CD8-positive, alpha-beta memory T cell (primary cell): ENCODE measurements around the gene PARD3. TPM values are rescaled to one million over a fixed set of nuclear protein-coding genes. Genes with fewer than 3 reads are reported as not detected.
"Not testable (repeated sequence)": the region's sequence is repeated elsewhere in the genome, so short reads cannot be mapped to it uniquely, and the experiment has no call there.

Source experiments
- CTCF ChIA-PET: fragments of 350-600 bp; sonication (Branson Sonifier 250); formaldehyde crosslinking; loops from one replicate; lab custom pipeline; 2021; ENCODE audit warnings: antibody characterized with exemption; lab: Charles Lee
- POLR2A ChIA-PET: fragments of 350-600 bp; sonication (Branson Sonifier 250); formaldehyde crosslinking; loops from one replicate; lab custom pipeline; 2021; ENCODE audit warnings: antibody characterized with exemption; lab: Charles Lee
- DNase-seq, 5 donors: peaks; one replicate each; pipeline versions ENCODE4 v3.0.0 to v3.0.0-alpha.2; 2020 to 2022; ENCODE audit warnings: mixed read lengths in 1 of 5
- H3K27ac ChIP-seq: one replicate; pipeline ENCODE4 v1.7.0; 2013; ENCODE audit warnings: low read depth, mild to moderate bottlenecking, low read length, moderate library complexity
- H3K27me3 ChIP-seq: 2 replicates; pipeline ENCODE4 v1.7.0; 2013; ENCODE audit warnings: low read length, mild to moderate bottlenecking; ENCODE audit not compliant: insufficient read depth, poor library complexity, severe bottlenecking
- H3K36me3 ChIP-seq: 2 replicates; pipeline ENCODE4 v1.7.0; 2013; ENCODE audit warnings: mild to moderate bottlenecking, low read length, moderate library complexity; ENCODE audit not compliant: insufficient read depth
- H3K4me1 ChIP-seq: 2 replicates; pipeline ENCODE4 v1.7.0; 2013; ENCODE audit warnings: mild to moderate bottlenecking, low read length, moderate library complexity; ENCODE audit not compliant: insufficient read depth
- H3K4me3 ChIP-seq: 2 replicates; pipeline ENCODE4 v1.7.0; 2013; ENCODE audit warnings: mild to moderate bottlenecking, low read length
- H3K9me3 ChIP-seq: 2 replicates; pipeline ENCODE4 v1.7.0; 2013; ENCODE audit warnings: mild to moderate bottlenecking, low read length
- H3K27ac Mint-ChIP-seq, 8 donors: one replicate each; pipeline ENCODE4 v1.8.0; 2020 to 2021; ENCODE audit warnings: mixed read lengths in 8 of 8, mild to moderate bottlenecking in 6 of 8, inconsistent platforms in 3 of 8, moderate library complexity in 3 of 8
- H3K27me3 Mint-ChIP-seq, 2 donors: one replicate each; pipeline ENCODE4 v1.8.0; 2020 to 2021; ENCODE audit warnings: mixed read lengths in 2 of 2, mild to moderate bottlenecking in 1 of 2, moderate library complexity in 1 of 2
- H3K36me3 Mint-ChIP-seq, 3 donors: one replicate each; pipeline ENCODE4 v1.8.0; 2020 to 2021; ENCODE audit warnings: mixed read lengths in 3 of 3, inconsistent platforms in 1 of 3, mild to moderate bottlenecking in 1 of 3
- H3K4me1 Mint-ChIP-seq, 3 donors: one replicate each; pipeline ENCODE4 v1.8.0; 2020 to 2021; ENCODE audit warnings: mixed read lengths in 3 of 3, inconsistent platforms in 1 of 3, mild to moderate bottlenecking in 1 of 3
- H3K4me3 Mint-ChIP-seq, 7 donors: one replicate each; pipeline ENCODE4 v1.8.0; 2020 to 2021; ENCODE audit warnings: mixed read lengths in 7 of 7, mild to moderate bottlenecking in 6 of 7, moderate library complexity in 4 of 7, inconsistent platforms in 2 of 7
- H3K9me3 Mint-ChIP-seq, 5 donors: one replicate each; pipeline ENCODE4 v1.8.0; 2020 to 2022; ENCODE audit warnings: mixed read lengths in 5 of 5, mild to moderate bottlenecking in 3 of 5, moderate library complexity in 2 of 5, inconsistent platforms in 1 of 5
- polyA plus RNA-seq: library from polyadenylated mRNA; unstranded; fragments of 300-500 nt; fragmentation: Illumina TruSeq; gene quantifications from one replicate; pipeline ENCODE4 v1.2.3, GENCODE V29; 2021
- total RNA-seq, 2 experiments: library from RNA; stranded (reverse); gene quantifications; one replicate each; pipeline ENCODE4 v1.2.3, GENCODE V29; 2021

The PARD3 gene
- total and polyA plus RNA-seq, 3 experiments from 2014 or later = 0.27 to 0.46 TPM; not detected in 1

- Mint-ChIP-seq H3K27ac (no peak overlapping the region), H3K4me1 (peaks cover 0 to 6% (median 3%) of the 10 kb centered on the region in 3 donors), H3K4me3 (no peak overlapping the region), H3K9me3 (no peaks in the 10 kb centered on the region), H3K27me3 (peaks cover 0 to 4% of the 10 kb centered on the region in 2 donors), H3K36me3 (no peaks in the 10 kb centered on the region)
- Histone ChIP-seq H3K27me3 (no peaks in the 10 kb centered on the region), H3K9me3 (no peaks in the 10 kb centered on the region), H3K27ac (no peak overlapping the region), H3K4me3 (no peak overlapping the region), H3K4me1 (no peaks in the 10 kb centered on the region), H3K36me3 (no peaks in the 10 kb centered on the region)
- DNase-seq = no peak
- ChIA-PET CTCF (no interaction called here), POLR2A (no interaction called here)
Observed at GRCh38 chr10:34702093-34702937, 112.8 kb downstream of the PARD3 start.

DNA sequence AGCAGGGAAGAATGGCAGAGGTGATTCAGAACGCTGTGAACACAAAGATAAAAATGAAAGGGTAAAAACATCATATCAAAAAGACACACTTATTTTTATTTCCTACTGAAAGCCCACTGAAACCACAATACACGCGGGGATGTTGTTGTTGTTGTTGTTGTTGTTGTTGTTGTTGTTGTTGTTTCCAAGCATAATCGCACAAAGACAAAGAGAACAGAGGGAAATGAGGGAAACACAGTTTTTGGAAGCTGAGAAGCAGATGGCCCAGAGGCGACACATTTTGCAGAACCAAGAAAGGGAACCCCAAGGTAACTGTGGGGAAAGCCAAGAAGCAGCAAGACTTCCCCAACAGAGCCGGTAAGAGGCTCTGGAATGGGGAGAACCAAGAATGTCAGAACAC, 113.9 kb downstream of the PARD3 start:
- peaks cover 0 to 6% (median 3%) of the 10 kb centered on the region in 3 donors for H3K4me1 Mint-ChIP-seq

DNA sequence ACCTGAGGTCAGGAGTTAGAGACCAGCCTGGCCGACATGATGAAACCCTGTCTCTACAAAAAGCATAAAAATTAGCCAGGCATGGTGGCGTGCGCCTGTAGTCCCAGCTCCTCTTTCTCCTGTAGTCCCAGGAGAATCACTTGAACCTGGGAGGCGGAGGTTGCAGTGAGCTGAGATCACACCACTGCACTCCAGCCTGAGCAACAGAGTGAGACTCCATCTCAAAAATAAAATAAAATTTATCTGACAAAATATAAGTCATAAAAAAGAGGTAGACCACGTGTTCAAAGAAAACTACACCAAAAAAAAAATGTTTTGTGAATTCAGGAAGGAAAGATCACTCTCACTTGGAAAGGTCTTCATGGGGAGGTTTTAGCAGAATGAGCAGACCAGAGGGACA, 114.3 kb downstream of the PARD3 start:
- POLR2A ChIA-PET, H3K4me1 Mint-ChIP-seq: not testable (repeated sequence)

More for the DNA sequence above, 113.9 kb downstream of the PARD3 start:
- no peaks in the 10 kb centered on the region for H3K9me3 ChIP-seq
- no peaks in the 10 kb centered on the region for H3K36me3 ChIP-seq
- no peak overlapping the region for H3K27ac ChIP-seq
- no peak for DNase-seq
- Mint-ChIP-seq H3K9me3 (no peaks in the 10 kb centered on the region), H3K36me3 (no peaks in the 10 kb centered on the region), H3K27ac (no peak overlapping the region), H3K27me3 (peaks cover 0 to 2% of the 10 kb centered on the region in 2 donors), H3K4me3 (no peak overlapping the region)
- H3K4me3 ChIP-seq = no peak overlapping the region
- ChIA-PET CTCF (no interaction called here), POLR2A (no interaction called here)
- no peaks in the 10 kb centered on the region for H3K4me1 ChIP-seq
- H3K27me3 ChIP-seq = no peaks in the 10 kb centered on the region

GRCh38 chr10:34699904-34700517, 115.1 kb downstream of the PARD3 start:
- Histone ChIP-seq H3K9me3 (no peaks in the 10 kb centered on the region), H3K4me3 (no peak overlapping the region), H3K36me3 (no peaks in the 10 kb centered on the region), H3K4me1 (no peaks in the 10 kb centered on the region), H3K27me3 (no peaks in the 10 kb centered on the region), H3K27ac (no peak overlapping the region)
- H3K9me3 Mint-ChIP-seq = no peaks in the 10 kb centered on the region
- no peaks in the 10 kb centered on the region for H3K4me1 Mint-ChIP-seq
- no peak overlapping the region for H3K27ac Mint-ChIP-seq
- peaks cover 0 to 2% of the 10 kb centered on the region in 2 donors for H3K27me3 Mint-ChIP-seq
- H3K4me3 Mint-ChIP-seq = no peak overlapping the region
- no peak for DNase-seq
- ChIA-PET CTCF (no interaction called here), POLR2A (no interaction called here)
- no peaks in the 10 kb centered on the region for H3K36me3 Mint-ChIP-seq

More for the DNA sequence above, 114.3 kb downstream of the PARD3 start:
- H3K4me3 ChIP-seq, H3K9me3 Mint-ChIP-seq, H3K36me3 ChIP-seq, H3K36me3 Mint-ChIP-seq, H3K27me3 Mint-ChIP-seq, CTCF ChIA-PET, H3K27ac ChIP-seq, H3K27me3 ChIP-seq, DNase-seq, H3K4me3 Mint-ChIP-seq, H3K4me1 ChIP-seq, H3K9me3 ChIP-seq, H3K27ac Mint-ChIP-seq: not testable (repeated sequence)

- Histone ChIP-seq H3K4me3 (no peak overlapping the region), H3K36me3 (no peaks in the 10 kb centered on the region), H3K27me3 (no peaks in the 10 kb centered on the region), H3K9me3 (no peaks in the 10 kb centered on the region), H3K27ac (no peak overlapping the region), H3K4me1 (no peaks in the 10 kb centered on the region)
- ChIA-PET CTCF (no interaction called here), POLR2A (no interaction called here)
- no peaks in the 10 kb centered on the region for H3K36me3 Mint-ChIP-seq
- peaks cover 0 to 2% of the 10 kb centered on the region in 2 donors for H3K27me3 Mint-ChIP-seq
- no peaks in the 10 kb centered on the region for H3K9me3 Mint-ChIP-seq
- DNase-seq = no peak
- no peaks in the 10 kb centered on the region for H3K4me1 Mint-ChIP-seq
- H3K4me3 Mint-ChIP-seq = no peak overlapping the region
- H3K27ac Mint-ChIP-seq = no peak overlapping the region
Observed at GRCh38 chr10:34698979-34699378, 116.1 kb downstream of the PARD3 start.

- Histone ChIP-seq H3K27me3 (no peaks in the 10 kb centered on the region), H3K4me3 (no peak overlapping the region), H3K9me3 (no peaks in the 10 kb centered on the region), H3K27ac (no peak overlapping the region), H3K36me3 (no peaks in the 10 kb centered on the region), H3K4me1 (no peaks in the 10 kb centered on the region)
- Mint-ChIP-seq H3K9me3 (no peaks in the 10 kb centered on the region), H3K27me3 (peaks cover 0 to 2% of the 10 kb centered on the region in 2 donors), H3K4me3 (no peak overlapping the region), H3K36me3 (no peaks in the 10 kb centered on the region), H3K27ac (no peak overlapping the region), H3K4me1 (no peaks in the 10 kb centered on the region)
- DNase-seq = no peak
- POLR2A ChIA-PET = no interaction called here
- CTCF ChIA-PET = no interaction called here
Observed at GRCh38 chr10:34698248-34698831, 116.8 kb downstream of the PARD3 start.

GRCh38 chr10:34697351-34698247, 117.5 kb downstream of the PARD3 start:
- CTCF ChIA-PET = no interaction called here
- Histone ChIP-seq H3K27me3 (no peaks in the 10 kb centered on the region), H3K4me1 (no peaks in the 10 kb centered on the region), H3K27ac (no peak overlapping the region), H3K36me3 (no peaks in the 10 kb centered on the region), H3K4me3 (no peak overlapping the region), H3K9me3 (no peaks in the 10 kb centered on the region)
- peaks cover 0 to 2% of the 10 kb centered on the region in 2 donors for H3K27me3 Mint-ChIP-seq
- H3K4me1 Mint-ChIP-seq = no peaks in the 10 kb centered on the region
- no peak overlapping the region for H3K4me3 Mint-ChIP-seq
- no peaks in the 10 kb centered on the region for H3K36me3 Mint-ChIP-seq
- POLR2A ChIA-PET = no interaction called here
- no peak for DNase-seq
- H3K9me3 Mint-ChIP-seq = no peaks in the 10 kb centered on the region
- no peak overlapping the region for H3K27ac Mint-ChIP-seq
